PC-9 (cell line): ENCODE results near the gene LIMCH1.

Experiments
- CTCF ChIP-seq: fragments of 200-600 bp; sonication (generic); conservative IDR thresholded peaks from 2 replicates; pipeline ENCODE4 v1.6.1; 2017; ENCODE audit warnings: mixed run types, antibody characterized with exemption, mild to moderate bottlenecking, moderate library complexity
- EZH2 ChIP-seq: fragments of 200-600 bp; sonication (generic); IDR thresholded peaks from 2 replicates; pipeline ENCODE4 v1.8.0; 2017; ENCODE audit warnings: antibody characterized with exemption, low read depth

GRCh38 chr4:41638866-41639265, 100.9 kb downstream of the LIMCH1 start:
- TF ChIP-seq CTCF: no peak
- no peak for TF ChIP-seq EZH2
